H1 (cell line): Measurements from ENCODE around the gene FBXO7. TPM values are rescaled to one million over a fixed set of nuclear protein-coding genes. Genes with fewer than 3 reads are reported as not detected.

ENCODE experiments used
- CTCF ChIA-PET: fragments of 300-600 bp; sonication (Branson Sonifier 250); formaldehyde crosslinking; loops from one replicate; lab custom pipeline; 2021; ENCODE audit not compliant: partially characterized antibody; lab: Charles Lee
- POLR2A ChIA-PET: fragments of 300-600 bp; sonication (Branson Sonifier 250); formaldehyde crosslinking; loops from one replicate; lab custom pipeline; 2021; ENCODE audit warnings: inconsistent platforms; ENCODE audit not compliant: partially characterized antibody; lab: Charles Lee
- DNase-seq, 2 experiments: peaks; one replicate each; pipeline versions ENCODE4 v3.0.0 to v3.0.0-alpha.2; 2010 to 2022; ENCODE audit warnings: low spot score in 2 of 2, low read depth in 1 of 2, mixed read lengths in 1 of 2
- FAIRE-seq: peaks from 2 replicates; lab custom pipeline; 2011; peaks lifted over from hg19 to GRCh38; lab: Jason Lieb, UNC
- H2AFZ ChIP-seq: 2 replicates; pipeline ENCODE4 v1.8.1; 2012; ENCODE audit warnings: low read length, inconsistent platforms
- H2AK5ac ChIP-seq: 2 replicates; pipeline ENCODE4 v1.6.1; 2013; ENCODE audit warnings: low read depth, low read length
- H2BK120ac ChIP-seq: replicated peaks from 2 replicates; pipeline ENCODE3; 2013; ENCODE audit warnings: low read depth, low read length, inconsistent platforms
- H2BK12ac ChIP-seq: 2 replicates; pipeline ENCODE4 v1.6.1; 2013; ENCODE audit warnings: low read depth, low read length
- H2BK15ac ChIP-seq: 2 replicates; pipeline ENCODE4 v1.6.1; 2013; ENCODE audit warnings: low read length
- H2BK20ac ChIP-seq: 2 replicates; pipeline ENCODE4 v1.6.1; 2013; ENCODE audit warnings: low read length
- H2BK5ac ChIP-seq: 2 replicates; pipeline ENCODE4 v1.6.1; 2013; ENCODE audit warnings: low read depth, low read length
- H3K14ac ChIP-seq: 2 replicates; pipeline ENCODE4 v1.6.1; 2013; ENCODE audit warnings: inconsistent platforms; ENCODE audit not compliant: insufficient read length
- H3K18ac ChIP-seq: 2 replicates; pipeline ENCODE4 v1.6.1; 2013; ENCODE audit warnings: low read length; ENCODE audit errors: extremely low read depth
- H3K23ac ChIP-seq: 2 replicates; pipeline ENCODE4 v1.6.1; 2013; ENCODE audit warnings: inconsistent platforms; ENCODE audit not compliant: insufficient read length
- H3K23me2 ChIP-seq: 2 replicates; pipeline ENCODE4 v1.6.1; 2013; ENCODE audit warnings: low read depth, low read length
- H3K27ac ChIP-seq: 2 replicates; pipeline ENCODE4 v1.6.1; 2011; ENCODE audit warnings: low read depth, low read length, inconsistent platforms
- H3K27me3 ChIP-seq, 4 experiments: replicated peaks in 1 of 4; 1 replicate in 1 of 4; 2 replicates in 3 of 4; pipeline versions ENCODE4 v1.6.1 to v1.8.1; 2011 to 2013; ENCODE audit warnings: low read length in 3 of 4, mild to moderate bottlenecking in 3 of 4, inconsistent platforms in 2 of 4, mixed read lengths in 2 of 4, moderate library complexity in 1 of 4; ENCODE audit not compliant: control insufficient read depth in 3 of 4, insufficient read depth in 3 of 4; ENCODE audit errors: extremely low read depth in 1 of 4
- H3K36me3 ChIP-seq, 4 experiments: 2 replicates each; pipeline versions ENCODE4 v1.6.1 to v1.8.1; 2011 to 2013; ENCODE audit warnings: mild to moderate bottlenecking in 4 of 4, low read length in 3 of 4, moderate library complexity in 2 of 4, control low read depth in 1 of 4, inconsistent platforms in 1 of 4; ENCODE audit not compliant: insufficient read depth in 4 of 4, control insufficient read depth in 2 of 4
- H3K4ac ChIP-seq: replicated peaks from 2 replicates; pipeline ENCODE3; 2013; ENCODE audit warnings: low read length, low read depth, mixed read lengths, inconsistent platforms; ENCODE audit not compliant: insufficient read length
- H3K4me1 ChIP-seq, 4 experiments: replicated peaks in 1 of 4; 1 replicate in 1 of 4; 2 replicates in 3 of 4; pipeline versions ENCODE4 v1.6.1 to v1.8.1; 2011 to 2013; ENCODE audit warnings: low read length in 3 of 4, inconsistent platforms in 2 of 4, mixed read lengths in 1 of 4; ENCODE audit not compliant: insufficient read depth in 4 of 4, control insufficient read depth in 3 of 4
- H3K4me2 ChIP-seq, 2 experiments: 2 replicates each; pipeline versions ENCODE4 v1.6.1 to v1.8.1; 2011 to 2013; ENCODE audit warnings: low read depth in 2 of 2, low read length in 2 of 2, control low read depth in 1 of 2, inconsistent platforms in 1 of 2, mild to moderate bottlenecking in 1 of 2; ENCODE audit not compliant: insufficient read depth in 1 of 2
- H3K4me3 ChIP-seq, 4 experiments: fragments of 200-600, 300-600 bp in 1 of 4; sonication (generic), shearing (Covaris generic), sonication (Bioruptor Twin) in 1 of 4; 2 replicates each; pipeline versions ENCODE4 v1.5.1 to v1.8.1; 2011 to 2016; ENCODE audit warnings: low read length in 4 of 4, low read depth in 3 of 4, control low read depth in 2 of 4, inconsistent platforms in 2 of 4, mild to moderate bottlenecking in 2 of 4, mixed read lengths in 1 of 4, moderate library complexity in 1 of 4; ENCODE audit not compliant: insufficient read depth in 2 of 4; ENCODE audit errors: extremely low read depth in 1 of 4
- H3K56ac ChIP-seq: replicated peaks from 2 replicates; pipeline ENCODE3; 2013; ENCODE audit warnings: low read depth, mild to moderate bottlenecking, mixed read lengths, low read length, inconsistent platforms; ENCODE audit not compliant: insufficient read length
- H3K79me1 ChIP-seq: 2 replicates; pipeline ENCODE4 v1.6.1; 2013; ENCODE audit warnings: low read depth, low read length, control low read depth
- H3K79me2 ChIP-seq, 2 experiments: 2 replicates each; pipeline versions ENCODE4 v1.6.1 to v1.8.1; 2012 to 2013; ENCODE audit warnings: low read length in 2 of 2, mild to moderate bottlenecking in 2 of 2, inconsistent platforms in 1 of 2; ENCODE audit not compliant: insufficient read depth in 2 of 2, control insufficient read depth in 1 of 2
- H3K9ac ChIP-seq, 4 experiments: replicated peaks in 1 of 4; 1 replicate in 1 of 4; 2 replicates in 3 of 4; pipeline versions ENCODE4 v1.6.1 to v1.8.1; 2011 to 2013; ENCODE audit warnings: low read depth in 3 of 4, low read length in 3 of 4, control low read depth in 2 of 4, mild to moderate bottlenecking in 2 of 4, moderate library complexity in 2 of 4, inconsistent platforms in 1 of 4; ENCODE audit errors: extremely low read depth in 1 of 4
- H3K9me3 ChIP-seq, 2 experiments: 2 replicates each; pipeline versions ENCODE4 v1.6.1 to v1.8.1; 2012 to 2013; ENCODE audit warnings: mild to moderate bottlenecking in 2 of 2, moderate library complexity in 2 of 2, control low read depth in 1 of 2, inconsistent platforms in 1 of 2, low read depth in 1 of 2, low read length in 1 of 2, mixed read lengths in 1 of 2; ENCODE audit not compliant: insufficient read depth in 2 of 2
- H4K20me1 ChIP-seq, 2 experiments: replicated peaks in 1 of 2; 2 replicates each; pipeline versions ENCODE3 to v1.8.1; 2011 to 2013; ENCODE audit warnings: inconsistent platforms in 2 of 2, low read length in 2 of 2, mild to moderate bottlenecking in 1 of 2; ENCODE audit not compliant: insufficient read depth in 2 of 2, control insufficient read depth in 1 of 2
- H4K5ac ChIP-seq: 2 replicates; pipeline ENCODE4 v1.6.1; 2013; ENCODE audit warnings: low read length, low read depth, mixed read lengths, inconsistent platforms; ENCODE audit not compliant: insufficient read length
- H4K8ac ChIP-seq: 2 replicates; pipeline ENCODE4 v1.8.0; 2013; ENCODE audit warnings: mild to moderate bottlenecking, moderate library complexity, low read length, inconsistent platforms; ENCODE audit not compliant: insufficient read depth; ENCODE audit errors: extremely low read depth
- H4K91ac ChIP-seq: replicated peaks from 2 replicates; pipeline ENCODE3; 2013; ENCODE audit warnings: low read length, mixed read lengths, inconsistent platforms; ENCODE audit not compliant: insufficient read length
- BACH1 ChIP-seq: IDR thresholded peaks from 2 replicates; pipeline ENCODE4 v1.6.1; 2012; ENCODE audit warnings: low read length, improper control_type of control experiment
- BRCA1 ChIP-seq: IDR thresholded peaks from 2 replicates; pipeline ENCODE4 v1.6.1; 2012; ENCODE audit warnings: low read depth, low read length, improper control_type of control experiment
- EGR1 ChIP-seq: IDR thresholded peaks from 2 replicates; pipeline ENCODE4 v1.6.1; 2011; ENCODE audit warnings: low read depth, low read length, borderline replicate concordance
- EZH2 ChIP-seq: fragments of 200-600 bp; sonication (generic); IDR thresholded peaks from 2 replicates; pipeline ENCODE4 v1.7.1; 2012; ENCODE audit warnings: low read depth, mild to moderate bottlenecking, moderate library complexity, low read length, inconsistent platforms; ENCODE audit not compliant: severe bottlenecking
- FOSL1 ChIP-seq: IDR thresholded peaks from 2 replicates; pipeline ENCODE4 v1.6.1; 2011; ENCODE audit warnings: mild to moderate bottlenecking, low read depth, low read length, moderate library complexity; ENCODE audit not compliant: insufficient read depth
- KDM5A ChIP-seq: fragments of 200-600 bp; IDR thresholded peaks from 2 replicates; pipeline ENCODE4 v1.7.1; 2012; ENCODE audit warnings: mild to moderate bottlenecking, low read length, inconsistent platforms, mixed read lengths
- POU5F1 ChIP-seq: IDR thresholded peaks from 2 replicates; pipeline ENCODE4 v1.6.1; 2011; ENCODE audit warnings: low read depth, mild to moderate bottlenecking, low read length, moderate library complexity
- RNF2 ChIP-seq: fragments of 200-900, 300-1000 bp; sonication (generic); IDR thresholded peaks from 2 replicates; pipeline ENCODE4 v1.7.1; 2016; ENCODE audit warnings: borderline replicate concordance, low read depth, mild to moderate bottlenecking, antibody characterized with exemption, low read length; ENCODE audit not compliant: poor library complexity, severe bottlenecking; ENCODE audit errors: missing control alignments
- RXRA ChIP-seq: IDR thresholded peaks from 2 replicates; pipeline ENCODE4 v1.6.1; 2011; ENCODE audit warnings: low read depth, mild to moderate bottlenecking, low read length, moderate library complexity; ENCODE audit not compliant: insufficient read depth
- SP2 ChIP-seq: IDR thresholded peaks from 2 replicates; pipeline ENCODE4 v1.6.1; 2012; ENCODE audit warnings: mild to moderate bottlenecking, low read length, inconsistent platforms
- TAF7 ChIP-seq: optimal IDR thresholded peaks from 2 replicates; pipeline ENCODE3; 2011; ENCODE audit warnings: low read depth, mild to moderate bottlenecking, inconsistent platforms, low read length, moderate library complexity, borderline replicate concordance
- WGBS, 2 experiments: shearing (Covaris generic) in 1 of 2; methylation state at CpG; one replicate each; pipeline versions ENCODE4 v1.1.6 to v1.1.7; 2013 to 2015; ENCODE audit warnings: low lambda C conversion rate in 2 of 2, mixed read lengths in 2 of 2, inconsistent platforms in 1 of 2, low coverage in 1 of 2, missing lambda C conversion rate in 1 of 2; ENCODE audit not compliant: insufficient replicate concordance in 2 of 2, insufficient coverage in 1 of 2, insufficient read length in 1 of 2; ENCODE audit errors: extremely low coverage in 1 of 2, missing lambda C conversion rate in 1 of 2; 5-methylcytosine and 5-hydroxymethylcytosine counted together
- polyA plus RNA-seq, 7 experiments: library from polyadenylated mRNA; depleted of rRNA in 3 of 7; stranded (reverse) in 5 of 7; unstranded in 2 of 7; fragments of >200 nt in 5 of 7; fragments of 200-250 nt in 2 of 7; gene quantifications; 1 replicate in 5 of 7; 2 replicates in 1 of 7; 4 replicates in 1 of 7; pipeline versions ENCODE4 v1.2.1 to v1.2.3, GENCODE V29; 2011 to 2013; ENCODE audit warnings: missing spikeins in 2 of 7, mixed read lengths in 2 of 7
- total RNA-seq: library from RNA; stranded (reverse); fragmentation: NEBNext Ultra II Directional; extraction: Animal tissue kit (Norgen Biotek cat#: 25700); gene quantifications from 2 replicates; pipeline ENCODE4 v1.2.1, GENCODE V29; 2021
- TF ChIP-seq, protein P1 (sequence below): IDR thresholded peaks from 2 replicates; pipeline ENCODE4 v1.6.1; 2011; ENCODE audit warnings: low read depth, mild to moderate bottlenecking, low read length; ENCODE audit not compliant: insufficient read depth
- TF ChIP-seq, protein P2 (sequence below): IDR thresholded peaks from 2 replicates; pipeline ENCODE4 v1.6.1; 2012; ENCODE audit warnings: inconsistent platforms

FBXO7 gene
- total and polyA plus RNA-seq, 2 of the 8 experiments (the other 6 are each of a cell fraction or from before 2014, with no cell fraction given) = 62.7 to 76.1 TPM

DNA sequence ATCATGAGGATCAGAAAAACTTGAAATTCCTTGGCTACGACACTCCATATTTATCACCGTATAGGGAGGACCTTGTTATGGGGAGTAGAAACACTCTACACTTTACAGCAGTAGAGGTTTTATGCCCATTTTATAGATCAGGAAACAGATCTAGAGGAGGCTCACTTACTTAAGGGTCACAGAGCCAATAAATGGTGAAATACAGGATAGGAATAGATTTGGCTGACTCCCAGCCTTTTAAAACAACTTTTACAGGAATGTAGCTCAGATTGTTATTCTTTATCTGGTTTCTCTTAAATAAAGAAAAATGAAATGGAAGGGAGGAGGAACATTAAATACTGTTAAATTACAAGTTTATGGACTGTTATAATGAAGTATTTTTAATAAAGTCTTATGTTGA is 14.8 kb downstream of the FBXO7 start:
- H3K27ac ChIP-seq = no peak overlapping the region
- no peak overlapping the region for H2BK12ac ChIP-seq
- no peak overlapping the region for H3K56ac ChIP-seq
- H3K36me3 ChIP-seq = peaks cover 0 to 41% (median 12%) of the 10 kb centered on the region in 4 experiments; a peak in 6 of 8 replicates
- no peaks in the 10 kb centered on the region for H3K23me2 ChIP-seq
- no peak overlapping the region for H2BK20ac ChIP-seq
- ChIA-PET CTCF (interaction anchor here (0.5 to 1.7 kb wide), 2 partner anchors 15 to 76 kb away, joined by 3 read pairs; partner anchors contain the start of gene FBXO7), POLR2A (interaction anchor here (1.4 kb wide), 1 partner anchor 9 kb away, joined by 5 read pairs; no protein-coding TSS in a partner anchor)
- H3K79me1 ChIP-seq = no peaks in the 10 kb centered on the region
- H3K14ac ChIP-seq = no peak overlapping the region
- no peaks in the 10 kb centered on the region for H3K27me3 ChIP-seq
- no peak overlapping the region for H4K91ac ChIP-seq
- H4K8ac ChIP-seq = no peak overlapping the region
- no peak for FAIRE-seq
- H2BK15ac ChIP-seq = no peak overlapping the region
- no peaks in the 10 kb centered on the region for H3K9me3 ChIP-seq
- peaks cover 2 to 7% of the 10 kb centered on the region in 2 experiments for H4K20me1 ChIP-seq
- H2AK5ac ChIP-seq = no peak overlapping the region
- H3K9ac ChIP-seq = no peak overlapping the region
- no peak overlapping the region for H3K18ac ChIP-seq
- no peak overlapping the region for H2BK120ac ChIP-seq
- H2AFZ ChIP-seq = no peak overlapping the region
- no peaks in the 10 kb centered on the region for H3K4me1 ChIP-seq
- no peak overlapping the region for H3K4me2 ChIP-seq
- no peak overlapping the region for H4K5ac ChIP-seq
- no peak for DNase-seq
- 90% methylated on average over 2 of the region's 2 CpGs; no CpG with 5 or more reads in 1 of the 2 experiments for WGBS, 2 experiments
- H3K4ac ChIP-seq = no peak overlapping the region
- H3K23ac ChIP-seq = no peak overlapping the region
- no peak overlapping the region for H3K4me3 ChIP-seq
- no peak overlapping the region for H2BK5ac ChIP-seq
- no peaks in the 10 kb centered on the region for H3K79me2 ChIP-seq
- no peak for TF ChIP-seq SP2
- TF ChIP-seq TAF7 = no peak
- no peak for TF ChIP-seq POU5F1
- no peak for TF ChIP-seq BRCA1
- no peak for TF ChIP-seq EGR1
- no peak for TF ChIP-seq EZH2
- TF ChIP-seq BACH1 = no peak
- TF ChIP-seq, protein P1, sequence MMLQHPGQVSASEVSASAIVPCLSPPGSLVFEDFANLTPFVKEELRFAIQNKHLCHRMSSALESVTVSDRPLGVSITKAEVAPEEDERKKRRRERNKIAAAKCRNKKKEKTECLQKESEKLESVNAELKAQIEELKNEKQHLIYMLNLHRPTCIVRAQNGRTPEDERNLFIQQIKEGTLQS = no peak
- TF ChIP-seq FOSL1 = no peak
- TF ChIP-seq, protein P2, sequence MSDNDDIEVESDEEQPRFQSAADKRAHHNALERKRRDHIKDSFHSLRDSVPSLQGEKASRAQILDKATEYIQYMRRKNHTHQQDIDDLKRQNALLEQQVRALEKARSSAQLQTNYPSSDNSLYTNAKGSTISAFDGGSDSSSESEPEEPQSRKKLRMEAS = no peak
- no peak for TF ChIP-seq RNF2
- no peak for TF ChIP-seq KDM5A
- TF ChIP-seq RXRA = no peak
